ENCODE results near the gene YEATS2. TPM values are rescaled to one million over a fixed set of nuclear protein-coding genes. Genes with fewer than 3 reads are reported as not detected.

The YEATS2 gene
- total RNA-seq, 1 donor from 2014 or later = 30.7 TPM

GRCh38 chr3:183845608-183846288, 148.2 kb downstream of the YEATS2 start:
- no peak for DNase-seq
- H3K27ac ChIP-seq = no peak overlapping the region
- ATAC-seq = peak; percentile 66

GRCh38 chr3:183854318-183855035, 156.9 kb downstream of the YEATS2 start:
- ATAC-seq (no peak), DNase-seq (no peak)
- no peak overlapping the region for H3K27ac ChIP-seq
- no peak for TF ChIP-seq CTCF (IDR thresholded peaks at IDR 0.05)
- intact Hi-C loops (cut with DNase I) = no loop called here
- H3K4me1 ChIP-seq = no peaks in the 10 kb centered on the region
- H3K27me3 ChIP-seq = no peaks in the 10 kb centered on the region
- peaks cover 59% of the 10 kb centered on the region for H3K36me3 ChIP-seq
- no peaks in the 10 kb centered on the region for H3K9me3 ChIP-seq
- no peak overlapping the region for H3K4me3 ChIP-seq

More at GRCh38 chr3:183845608-183846288, 148.2 kb downstream of the YEATS2 start:
- no peak overlapping the region for H3K4me3 ChIP-seq
- no peak for TF ChIP-seq CTCF (IDR thresholded peaks at IDR 0.05)
- H3K36me3 ChIP-seq = peaks cover 85% of the 10 kb centered on the region
- H3K9me3 ChIP-seq = no peaks in the 10 kb centered on the region
- H3K27me3 ChIP-seq = no peaks in the 10 kb centered on the region
- H3K4me1 ChIP-seq = no peaks in the 10 kb centered on the region
- intact Hi-C loops (cut with DNase I) = no loop called here

- Histone ChIP-seq H3K4me1 (no peaks in the 10 kb centered on the region), H3K9me3 (no peaks in the 10 kb centered on the region), H3K27me3 (no peaks in the 10 kb centered on the region), H3K4me3 (no peak overlapping the region), H3K36me3 (peaks cover 73% of the 10 kb centered on the region), H3K27ac (no peak overlapping the region)
- DNase-seq (no peak), ATAC-seq (no peak)
- no peak for TF ChIP-seq CTCF (IDR thresholded peaks at IDR 0.05)
- intact Hi-C loops (cut with DNase I) = no loop called here
Observed at GRCh38 chr3:183857863-183858262, 160.3 kb downstream of the YEATS2 start.

Other genes with a start within 250 kb of the YEATS2 start
- gene KLHL6, start 142.1 kb upstream of the YEATS2 start, total RNA-seq = 24.7 TPM
- gene KLHL24, start 62.2 kb upstream of the YEATS2 start, total RNA-seq = 82.8 TPM
- gene MAP6D1, start 127.8 kb downstream of the YEATS2 start, total RNA-seq = 1.2 TPM
- gene PARL, start 187.1 kb downstream of the YEATS2 start, total RNA-seq = 44.8 TPM